ENCODE results near the gene ANKEF1. TPM values are rescaled to one million over a fixed set of nuclear protein-coding genes. Genes with fewer than 3 reads are reported as not detected.

Gene ANKEF1
- total and polyA plus RNA-seq, 4 donors, result 2.0 to 8.4 (median 5.6) TPM

- Histone ChIP-seq H3K9me3 (ENCODE audit: control insufficient read depth in 4 of 4, insufficient read depth in 3 of 4, low read length in 3 of 4) (no peaks in the 10 kb centered on the region), H3K9ac (ENCODE audit: insufficient read depth in 1 of 2, low read length in 2 of 2) (no peak overlapping the region), H3K4me3 (no peak overlapping the region), H3K36me3 (ENCODE audit: control insufficient read depth in 4 of 4, insufficient read depth in 4 of 4, low read length in 4 of 4) (no peaks in the 10 kb centered on the region), H3K27me3 (ENCODE audit: control insufficient read depth in 3 of 3, insufficient read depth in 3 of 3, low read length in 2 of 3) (no peaks in the 10 kb centered on the region), H3K4me1 (ENCODE audit: control insufficient read depth in 5 of 5, insufficient read depth in 5 of 5, low read length in 5 of 5) (peaks cover 0 to 7% (median 0%) of the 10 kb centered on the region in 5 donors), H3K27ac (ENCODE audit: low read depth in 1 of 2, low read length in 1 of 2) (no peak overlapping the region)
- 91 to 96% methylated on average over 4 of the region's 4 CpGs for WGBS, 2 donors
- DNase-seq (no peak), ATAC-seq (ENCODE audit: insufficient read depth, low FRiP score) (no peak)
- TF ChIP-seq CTCF (IDR thresholded peaks at IDR 0.05; ENCODE audit: control extremely low read depth, extremely low read depth), result no peak
These were observed 55.2 kb downstream of the ANKEF1 start for GRCh38 chr20:10089871-10090587.

DNA sequence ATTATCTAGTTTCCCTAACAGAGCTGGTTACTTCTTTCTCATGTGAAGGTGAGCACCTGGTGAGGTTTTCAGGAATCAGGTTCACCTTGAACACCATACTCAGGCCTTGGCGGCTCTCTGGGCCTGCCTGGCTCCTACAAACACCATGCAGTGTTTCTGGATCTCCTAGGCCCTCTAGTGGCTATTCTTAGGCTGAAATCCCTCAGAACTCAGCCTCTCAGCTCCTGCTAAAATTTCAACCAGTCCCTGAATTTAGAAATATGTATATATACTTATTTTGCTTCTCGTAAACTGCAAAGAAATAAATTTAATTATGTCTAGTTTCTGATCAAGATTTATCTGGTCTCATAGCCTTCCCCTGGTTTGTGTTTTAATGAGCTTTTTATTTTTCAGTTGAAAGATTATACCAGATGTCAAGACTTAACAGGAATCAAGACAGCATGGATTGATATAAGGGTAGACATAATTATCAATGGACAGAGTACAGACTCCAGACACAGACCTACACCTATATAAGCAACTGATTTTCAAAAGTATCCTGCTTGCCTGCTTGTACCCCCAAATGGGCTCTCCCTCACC is 55.9 kb downstream of the ANKEF1 start:
- H3K9me3 ChIP-seq (ENCODE audit: control insufficient read depth in 4 of 4, insufficient read depth in 3 of 4, low read length in 3 of 4), result no peaks in the 10 kb centered on the region
- H3K27me3 ChIP-seq (ENCODE audit: control insufficient read depth in 3 of 3, insufficient read depth in 3 of 3, low read length in 2 of 3), result no peaks in the 10 kb centered on the region
- H3K27ac ChIP-seq (ENCODE audit: low read depth in 1 of 2, low read length in 1 of 2), result no peak overlapping the region
- no peak overlapping the region for H3K9ac ChIP-seq (ENCODE audit: insufficient read depth in 1 of 2, low read length in 2 of 2)
- peak; percentile 50 for TF ChIP-seq CTCF (IDR thresholded peaks at IDR 0.05; ENCODE audit: control extremely low read depth, extremely low read depth)
- H3K4me1 ChIP-seq (ENCODE audit: control insufficient read depth in 5 of 5, insufficient read depth in 5 of 5, low read length in 5 of 5), result peaks cover 0 to 1% (median 0%) of the 10 kb centered on the region in 5 donors
- peak; percentile 44 to 78 (median 63) for DNase-seq
- 35 to 42% methylated on average over 2 of the region's 2 CpGs for WGBS, 2 donors
- peak; percentile 64 for ATAC-seq (ENCODE audit: insufficient read depth, low FRiP score)
- no peaks in the 10 kb centered on the region for H3K36me3 ChIP-seq (ENCODE audit: control insufficient read depth in 4 of 4, insufficient read depth in 4 of 4, low read length in 4 of 4)
- H3K4me3 ChIP-seq, result no peak overlapping the region

DNA sequence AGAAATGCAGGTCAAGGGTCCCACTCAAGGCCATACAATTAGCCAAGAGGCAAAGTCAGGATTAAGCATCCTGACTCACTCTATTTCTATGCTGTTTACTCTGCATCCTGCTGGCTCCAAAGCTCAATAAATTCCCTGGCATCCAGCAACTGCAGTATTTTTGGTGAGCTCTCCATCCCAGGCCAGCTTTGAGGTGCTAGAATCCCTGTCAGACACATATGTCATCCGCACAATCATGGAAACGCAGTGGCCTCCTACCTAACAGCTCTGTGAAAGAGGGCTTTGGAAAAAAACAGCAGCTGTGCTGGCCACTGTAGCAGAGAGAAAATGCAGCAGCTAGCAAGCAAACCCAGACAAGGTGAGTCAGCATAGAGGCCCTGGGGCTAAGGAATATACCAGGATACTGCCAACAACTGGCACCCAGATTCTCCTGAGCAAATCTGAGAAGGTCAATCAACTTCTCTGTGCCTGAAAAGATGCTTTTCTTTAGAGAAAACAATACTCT is 58.4 kb downstream of the ANKEF1 start:
- H3K27me3 ChIP-seq (ENCODE audit: control insufficient read depth in 3 of 3, insufficient read depth in 3 of 3, low read length in 2 of 3), result no peaks in the 10 kb centered on the region
- no peak overlapping the region for H3K4me3 ChIP-seq
- no peaks in the 10 kb centered on the region for H3K36me3 ChIP-seq (ENCODE audit: control insufficient read depth in 4 of 4, insufficient read depth in 4 of 4, low read length in 4 of 4)
- 86 to 97% methylated on average over 2 of the region's 2 CpGs for WGBS, 2 donors
- no peak for TF ChIP-seq CTCF (IDR thresholded peaks at IDR 0.05; ENCODE audit: control extremely low read depth, extremely low read depth)
- DNase-seq, result no peak
- H3K27ac ChIP-seq (ENCODE audit: low read depth in 1 of 2, low read length in 1 of 2), result no peak overlapping the region
- no peak overlapping the region for H3K9ac ChIP-seq (ENCODE audit: insufficient read depth in 1 of 2, low read length in 2 of 2)
- H3K4me1 ChIP-seq (ENCODE audit: control insufficient read depth in 5 of 5, insufficient read depth in 5 of 5, low read length in 5 of 5), result no peaks in the 10 kb centered on the region
- ATAC-seq (ENCODE audit: insufficient read depth, low FRiP score), result peak; percentile 23
- no peaks in the 10 kb centered on the region for H3K9me3 ChIP-seq (ENCODE audit: control insufficient read depth in 4 of 4, insufficient read depth in 3 of 4, low read length in 3 of 4)
